Right lung (tissue), 5 donors: Measurements from ENCODE around the gene SLC2A14. TPM values are rescaled to one million over a fixed set of nuclear protein-coding genes. Genes with fewer than 3 reads are reported as not detected.
"Not testable (repeated sequence)": the region's sequence is repeated elsewhere in the genome, so short reads cannot be mapped to it uniquely, and the experiment has no call there.

Experiments
- DNase-seq, 2 donors: peaks; one replicate each; pipeline ENCODE4 v3.0.0-alpha.2; 2013
- polyA plus RNA-seq, 5 donors: library from polyadenylated mRNA; unstranded; fragments of 120-200 nt; gene quantifications; one replicate each; pipeline versions ENCODE4 v1.2.1 to v1.2.3, GENCODE V29; 2013; ENCODE audit warnings: inconsistent platforms in 1 of 5, low replicate concordance in 1 of 5; ENCODE audit not compliant: insufficient read length in 5 of 5, insufficient read depth in 1 of 5

SLC2A14 gene
- polyA plus RNA-seq, 5 donors: 0.16 to 0.85 (median 0.60) TPM

DNA sequence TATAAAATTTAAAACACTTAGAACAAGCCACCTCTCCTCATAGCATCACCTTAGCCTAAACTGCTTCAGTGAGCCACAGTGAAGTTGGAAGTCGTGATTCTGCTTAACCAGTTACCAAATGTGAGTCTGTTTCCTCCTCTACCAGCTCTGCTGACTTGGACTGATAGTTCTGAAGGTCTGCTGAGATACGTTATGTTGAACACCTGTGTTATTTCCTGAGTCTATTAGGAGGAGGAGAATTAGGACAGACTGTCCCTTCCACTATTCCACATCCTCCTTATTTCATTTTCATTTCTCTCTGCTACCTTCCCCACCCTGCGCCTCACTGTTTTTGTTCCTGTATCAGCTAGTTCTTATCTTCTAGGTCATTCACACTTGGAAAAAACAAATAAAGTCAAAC lies 2.4 kb downstream of the SLC2A14 start:
- DNase-seq: no peak

DNA sequence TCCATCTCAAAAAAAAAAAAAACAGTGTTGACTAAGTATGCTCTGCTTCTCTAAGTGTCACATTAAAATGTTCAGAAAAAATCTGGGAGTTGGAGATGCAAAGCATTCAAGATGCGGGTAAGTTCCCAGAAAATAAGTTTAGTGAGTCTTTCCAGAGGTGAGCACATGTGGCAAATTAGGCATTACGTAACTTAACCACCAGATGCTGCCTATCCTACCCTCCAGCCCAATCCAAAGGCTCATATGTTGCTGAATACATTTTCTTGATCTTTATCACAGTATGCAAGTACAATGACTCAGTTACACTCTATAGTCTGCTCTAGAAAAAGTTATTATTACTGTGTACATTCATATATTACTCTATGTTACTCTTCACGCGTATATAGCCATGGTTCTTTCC lies 3.6 kb downstream of the SLC2A14 start:
- DNase-seq: no peak

DNA sequence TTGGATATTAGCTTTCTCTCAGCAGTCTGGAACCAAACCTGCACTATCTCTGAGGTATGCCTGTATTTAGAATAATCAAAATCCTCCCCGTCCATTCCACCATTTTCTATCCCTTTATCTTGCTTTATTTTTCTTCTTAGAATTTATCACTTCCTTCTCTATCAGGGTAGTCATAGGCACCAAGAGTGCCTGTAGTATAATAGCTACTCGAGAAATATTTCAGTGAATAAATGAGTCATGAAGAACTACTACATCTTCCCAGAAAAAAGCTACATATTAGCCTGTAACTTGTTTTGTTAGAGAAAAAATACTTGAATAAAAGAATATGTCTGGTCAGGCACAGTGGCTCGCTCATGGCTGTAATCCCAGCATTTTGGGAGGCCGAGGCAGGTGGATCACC lies 4.3 kb downstream of the SLC2A14 start:
- DNase-seq: no peak

DNA sequence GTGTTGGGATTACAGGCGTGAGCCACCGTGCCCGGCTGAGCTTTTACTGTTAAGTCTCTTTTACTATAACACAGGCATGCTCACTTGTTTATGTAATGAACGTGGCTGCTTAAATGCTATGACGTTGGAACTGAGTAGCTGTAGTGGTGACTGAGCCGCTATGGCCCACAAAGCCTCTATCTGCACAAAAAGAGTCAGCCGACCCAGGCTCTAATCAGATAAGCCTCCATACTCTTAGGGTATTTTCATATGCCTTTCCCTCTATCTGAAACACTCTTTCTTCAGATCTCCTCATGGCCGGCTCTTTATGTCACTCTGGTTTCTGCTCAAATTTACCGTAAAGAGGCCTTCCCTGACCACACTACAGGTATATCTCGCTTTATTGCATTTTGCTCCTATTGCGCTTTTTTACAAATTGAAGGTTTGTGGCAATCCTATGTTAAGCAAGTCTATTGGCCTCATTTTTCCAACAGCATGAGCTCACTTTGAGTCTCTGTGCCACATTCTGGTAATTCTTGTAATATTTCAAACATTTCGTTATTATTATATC lies 8.0 kb downstream of the SLC2A14 start:
- DNase-seq: no peak

DNA sequence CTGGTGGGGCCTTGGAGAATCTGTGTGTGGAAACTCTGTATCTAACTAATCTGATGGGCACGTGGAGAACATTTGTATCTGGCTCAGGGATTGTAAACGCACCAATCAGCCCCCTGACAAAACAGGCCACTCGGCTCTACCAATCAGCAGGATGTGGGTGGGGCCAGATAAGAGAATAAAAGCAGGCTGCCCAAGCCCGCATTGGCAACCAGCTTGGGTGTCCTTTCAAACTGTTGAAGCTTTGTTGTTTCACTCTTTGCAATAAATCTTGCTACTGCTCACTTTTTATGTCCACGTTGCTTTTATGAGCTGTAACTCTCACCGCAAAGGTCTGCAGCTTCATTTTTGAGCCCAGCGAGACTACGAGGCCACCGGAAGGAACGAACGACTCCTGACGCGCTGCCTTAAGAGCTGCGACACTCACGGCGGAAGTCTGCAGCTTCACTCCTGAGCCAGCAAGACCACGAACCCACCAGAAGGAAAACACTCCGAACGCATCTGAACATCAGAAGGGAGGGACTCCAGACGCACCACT lies 9.8 kb downstream of the SLC2A14 start:
- DNase-seq: not testable (repeated sequence)

DNA sequence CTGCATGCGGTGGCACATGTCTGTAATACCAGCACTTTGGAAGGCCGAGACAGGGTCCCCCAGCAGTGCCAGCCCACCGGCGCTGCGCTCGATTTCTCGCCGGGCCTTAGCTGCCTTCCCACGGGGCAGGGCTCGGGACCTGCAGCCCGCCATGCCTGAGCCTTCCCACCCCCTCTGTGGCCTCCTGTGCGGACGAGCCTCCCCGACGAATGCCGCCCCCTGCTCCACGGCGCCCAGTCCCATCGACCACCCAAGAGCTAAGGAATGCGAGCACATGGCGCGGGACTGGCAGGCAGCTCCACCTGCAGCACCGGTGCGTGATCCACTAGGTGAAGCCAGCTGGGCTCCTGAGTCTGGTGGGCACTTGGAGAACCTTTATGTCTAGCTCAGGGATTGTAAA lies 10.4 kb downstream of the SLC2A14 start:
- not testable (repeated sequence) for DNase-seq

DNA sequence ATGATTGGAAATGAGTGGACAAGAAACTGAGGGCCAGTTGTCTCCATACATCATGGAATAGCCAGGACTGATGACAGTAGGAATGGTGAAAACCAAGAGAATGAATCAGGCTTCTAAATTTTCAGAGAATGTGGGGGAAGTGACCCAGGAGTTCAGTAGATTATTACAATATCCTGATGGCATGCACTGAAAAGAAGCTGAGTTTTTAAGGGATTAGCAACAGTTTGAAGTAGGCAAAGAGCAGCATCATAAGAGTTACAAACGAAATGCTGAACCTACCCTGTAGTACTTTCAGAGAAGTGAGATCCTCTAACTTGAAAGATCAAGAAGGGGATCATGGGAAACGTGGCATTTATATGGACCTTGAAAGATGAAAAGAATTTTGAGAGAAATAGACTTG lies 13.2 kb downstream of the SLC2A14 start:
- no peak for DNase-seq

DNA sequence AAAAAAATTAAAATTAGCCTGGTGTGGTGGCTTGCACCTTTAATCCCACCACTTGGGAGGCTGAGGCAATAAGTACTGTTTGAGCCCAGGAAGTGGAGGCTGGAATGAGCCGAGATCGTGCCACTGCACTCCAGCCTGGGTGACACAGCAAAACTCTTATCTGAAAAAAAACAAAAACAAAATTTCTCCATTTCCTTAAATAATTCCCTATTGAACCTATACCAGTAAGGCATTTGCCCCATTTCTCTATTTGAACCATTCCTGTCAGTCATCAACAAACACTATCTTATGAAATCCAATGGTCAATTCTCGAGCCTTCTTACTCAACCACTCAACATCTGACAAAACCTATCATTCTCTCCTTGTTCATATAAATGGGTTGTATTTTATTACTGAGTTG lies 14.7 kb downstream of the SLC2A14 start:
- DNase-seq: no peak

DNA sequence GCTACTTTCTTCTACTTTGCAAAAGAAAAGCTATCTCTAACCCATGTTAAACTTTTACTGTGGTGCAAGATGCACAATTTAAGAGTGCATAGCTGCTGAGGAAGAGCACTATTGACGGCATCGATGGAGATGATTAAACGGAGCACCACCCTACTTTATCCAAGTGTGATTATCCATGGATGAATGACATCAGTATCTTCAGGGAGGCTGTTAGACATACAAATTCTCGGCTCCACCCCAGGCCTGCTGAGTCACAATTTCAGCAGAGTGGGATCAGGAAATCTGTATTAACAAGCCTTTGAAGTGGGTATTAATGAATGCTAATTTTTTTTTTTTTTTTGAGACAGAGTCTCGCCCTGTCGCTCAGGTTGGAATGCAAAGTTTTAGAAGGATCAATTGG lies 16.2 kb downstream of the SLC2A14 start:
- no peak for DNase-seq

DNA sequence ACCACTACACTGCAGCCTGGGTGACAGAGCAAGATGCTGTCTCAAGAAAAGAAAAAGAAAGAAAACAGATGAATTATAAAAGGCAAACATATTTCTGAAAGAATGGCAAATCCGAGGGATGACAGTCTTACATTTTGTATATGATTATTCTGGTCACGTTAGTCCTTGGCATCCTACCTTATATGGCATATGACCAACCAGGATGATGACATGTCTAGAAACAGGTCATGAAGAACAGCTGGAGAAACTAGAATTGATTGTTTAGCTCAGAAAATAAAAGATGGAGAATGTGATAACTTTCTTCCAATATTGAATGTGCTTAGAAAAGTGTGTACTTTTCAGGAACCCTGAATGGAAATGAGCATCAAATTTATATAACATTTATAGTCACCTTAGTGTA lies 19.2 kb downstream of the SLC2A14 start:
- DNase-seq: no peak

DNA sequence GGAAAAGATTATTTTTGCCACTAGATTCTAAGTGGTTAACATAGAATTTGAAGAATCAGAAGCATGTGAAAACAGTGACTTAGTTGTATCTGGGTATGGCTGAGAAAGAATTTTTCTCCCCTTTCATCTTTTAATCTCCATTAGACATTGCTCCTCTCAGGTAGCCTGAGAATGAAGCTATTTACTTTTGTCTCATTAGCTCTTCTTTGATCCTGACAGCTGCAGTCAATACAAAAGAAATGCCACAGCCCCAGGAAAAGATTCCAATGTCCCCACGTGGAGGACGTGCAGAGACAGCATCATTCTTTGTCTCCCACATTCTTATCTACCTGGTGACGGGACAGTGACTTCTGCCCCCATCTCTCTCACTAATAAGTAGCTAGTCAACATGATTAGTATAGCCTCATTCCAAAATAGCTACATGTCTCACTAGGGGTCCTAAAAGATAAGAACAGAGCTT lies 21.1 kb downstream of the SLC2A14 start:
- not testable (repeated sequence) for DNase-seq

DNA sequence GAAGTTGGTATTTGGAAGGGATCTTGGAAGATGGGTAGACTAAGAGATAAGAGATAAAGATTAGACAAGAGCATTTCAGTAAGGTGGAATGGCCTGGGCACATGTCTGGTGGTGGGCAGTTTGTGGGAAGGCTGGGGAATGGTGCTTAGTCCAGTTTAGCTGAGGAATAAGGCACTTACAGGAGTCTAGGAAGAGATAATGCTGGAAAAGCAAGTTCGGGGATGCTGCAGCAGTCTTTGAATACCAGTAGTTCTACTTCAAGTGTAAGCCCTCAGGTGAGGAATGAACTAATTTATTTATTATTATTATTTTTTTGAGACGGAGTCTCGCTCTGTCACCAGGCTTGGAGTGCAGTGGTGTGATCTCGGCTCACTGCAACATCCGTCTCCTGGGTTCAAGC lies 22.6 kb downstream of the SLC2A14 start:
- DNase-seq: not testable (repeated sequence)

DNA sequence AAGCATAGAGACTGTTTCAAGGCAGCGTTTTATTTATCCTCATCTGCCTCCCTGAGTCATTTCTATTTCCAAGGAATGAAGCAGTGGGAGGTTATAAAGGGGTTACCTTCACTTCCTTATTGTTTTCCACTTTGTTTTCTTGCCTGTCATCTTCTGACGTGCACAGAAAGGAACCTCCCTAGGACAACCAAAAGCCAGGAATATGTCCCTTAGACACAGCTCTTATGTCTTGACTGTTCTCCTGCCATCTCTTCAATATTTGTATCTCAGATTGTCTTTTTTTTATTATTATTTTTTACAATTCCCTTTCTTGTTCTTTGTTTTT lies 24.7 kb downstream of the SLC2A14 start:
- not testable (repeated sequence) for DNase-seq

DNA sequence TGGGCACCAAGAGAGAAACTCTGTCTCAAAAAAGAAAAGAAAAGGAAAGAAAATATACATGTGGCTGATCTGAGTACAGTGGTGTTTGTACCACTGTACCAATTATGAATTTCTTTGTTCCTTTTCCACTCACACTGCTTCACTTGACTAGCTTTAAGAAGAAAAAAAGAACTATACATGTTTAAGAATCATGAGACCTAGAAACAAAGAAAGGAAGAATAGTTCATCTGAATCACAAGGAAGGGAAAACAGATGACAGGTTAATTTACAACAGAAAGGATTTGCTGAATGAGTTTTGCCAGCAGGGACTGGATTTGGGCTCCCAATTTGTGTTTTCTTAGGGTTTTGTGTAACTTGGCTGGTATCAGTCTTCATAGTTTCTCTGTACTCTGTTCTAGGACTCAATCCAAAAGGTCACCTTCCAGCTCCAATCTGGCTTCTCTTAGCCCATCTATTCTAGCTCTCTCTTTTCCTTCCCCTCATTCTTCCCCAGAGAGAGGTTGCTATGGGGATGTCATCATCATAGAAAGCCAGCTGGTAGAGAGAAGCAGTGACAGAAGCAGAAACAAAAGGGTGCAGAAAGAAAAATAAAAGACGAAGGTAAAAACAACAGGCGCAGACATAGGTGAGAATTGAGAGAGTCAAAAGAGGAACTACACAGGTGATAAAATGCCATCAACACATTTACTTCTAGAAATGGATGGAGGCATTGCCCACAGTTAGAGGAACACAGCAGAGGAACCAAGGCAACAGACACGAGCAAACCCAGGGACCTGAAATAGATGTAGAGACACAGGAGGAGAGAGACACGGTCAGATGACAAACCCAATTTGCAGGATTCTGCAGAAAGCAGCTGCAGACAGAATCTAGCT lies 25.3 kb downstream of the SLC2A14 start:
- not testable (repeated sequence) for DNase-seq

DNA sequence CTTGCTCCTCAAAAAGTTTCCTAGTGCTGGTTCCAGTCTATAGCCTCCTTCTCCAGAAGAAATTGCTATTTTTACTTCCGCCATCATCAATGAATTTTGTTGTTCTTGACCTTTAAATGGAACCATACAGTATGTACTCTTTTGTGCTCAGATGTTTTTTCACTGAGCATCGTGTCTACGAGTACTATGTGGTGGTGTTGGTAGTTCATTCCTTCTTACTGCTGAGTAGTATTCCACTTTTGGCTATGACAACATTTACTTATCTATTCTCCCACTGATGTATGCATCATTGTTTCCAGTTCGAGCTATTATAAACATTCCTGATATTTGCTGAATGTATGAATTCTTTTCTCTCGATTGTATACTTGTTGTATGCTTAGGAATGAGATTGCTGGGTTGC lies 28.6 kb downstream of the SLC2A14 start:
- DNase-seq: no peak

DNA sequence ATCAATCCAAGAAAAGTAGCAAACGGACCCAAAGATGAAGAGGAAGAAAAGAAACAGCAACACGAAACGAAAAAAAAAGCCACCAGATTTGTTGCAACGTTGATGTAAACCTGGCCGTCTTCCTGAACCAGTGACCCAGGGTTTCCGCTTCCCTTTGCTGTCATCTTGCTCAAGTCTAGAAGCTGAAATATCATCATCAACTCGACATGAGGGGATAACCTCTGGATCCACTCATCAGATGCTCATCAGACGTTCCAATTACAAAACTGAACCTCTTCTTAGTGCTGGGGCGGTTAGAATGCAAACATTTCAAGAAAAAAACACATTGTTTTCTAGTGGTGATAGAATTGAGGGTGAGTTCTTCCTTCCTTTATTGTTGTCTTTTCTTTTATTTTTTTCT lies 29.1 kb downstream of the SLC2A14 start:
- DNase-seq: not testable (repeated sequence)

DNA sequence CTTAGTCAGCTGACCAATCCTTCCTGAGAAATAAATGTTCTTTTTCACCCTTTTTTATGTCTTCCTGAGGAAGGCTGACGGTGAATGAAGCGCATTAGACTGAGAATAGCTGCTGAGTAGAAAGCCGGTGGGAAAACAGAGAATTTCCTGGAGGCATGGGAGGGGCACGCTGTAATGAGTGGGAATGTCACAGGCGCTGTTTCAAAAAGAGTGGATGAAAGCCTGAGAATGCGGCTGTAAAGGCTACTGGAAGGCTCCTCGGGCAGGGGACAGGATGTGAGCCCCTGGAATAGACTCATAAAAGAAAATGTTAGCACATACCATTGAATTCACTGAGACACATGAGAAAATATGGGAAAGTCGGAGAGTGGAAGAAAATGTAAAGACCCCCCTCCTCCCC lies 29.6 kb downstream of the SLC2A14 start:
- not testable (repeated sequence) for DNase-seq

DNA sequence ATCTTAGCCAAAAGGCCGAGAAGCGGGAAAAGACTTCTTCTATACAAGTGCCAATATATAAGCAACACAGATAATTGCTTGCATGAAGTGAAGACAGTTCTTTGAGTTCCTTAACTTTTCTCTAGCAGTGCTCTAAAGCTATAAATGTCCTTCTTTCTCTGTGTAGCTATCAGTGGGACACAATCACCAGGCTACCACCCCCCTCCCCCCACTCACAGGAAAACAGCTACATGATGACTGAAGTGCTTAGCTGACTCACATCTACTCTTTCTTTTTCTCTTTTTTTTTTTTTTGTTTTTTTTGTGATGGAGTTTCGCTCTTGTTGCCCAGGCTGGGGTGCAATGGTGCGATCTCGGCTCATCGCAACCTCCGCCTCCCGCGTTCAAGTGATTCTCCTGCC lies 30.3 kb downstream of the SLC2A14 start:
- DNase-seq: not testable (repeated sequence)

DNA sequence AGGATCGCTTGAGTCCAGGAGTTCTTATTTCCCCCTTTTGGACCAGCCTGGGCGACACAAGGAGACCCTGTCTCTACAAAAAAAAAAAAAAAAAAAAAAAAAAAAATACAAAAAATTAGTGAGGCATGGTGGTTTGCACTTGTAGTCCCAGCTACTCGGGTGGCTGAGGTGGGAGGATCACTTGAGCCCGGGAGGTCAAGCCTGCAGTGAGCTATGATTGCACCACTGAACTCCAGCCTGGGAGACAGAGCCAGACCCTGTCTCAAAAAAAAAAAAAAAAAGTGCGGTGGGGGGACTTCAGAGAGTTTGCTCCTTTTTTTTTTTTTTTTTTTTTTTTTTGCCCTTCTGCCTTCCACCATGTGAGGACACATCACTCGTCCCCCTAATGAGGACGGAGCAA lies 32.9 kb downstream of the SLC2A14 start:
- not testable (repeated sequence) for DNase-seq

DNA sequence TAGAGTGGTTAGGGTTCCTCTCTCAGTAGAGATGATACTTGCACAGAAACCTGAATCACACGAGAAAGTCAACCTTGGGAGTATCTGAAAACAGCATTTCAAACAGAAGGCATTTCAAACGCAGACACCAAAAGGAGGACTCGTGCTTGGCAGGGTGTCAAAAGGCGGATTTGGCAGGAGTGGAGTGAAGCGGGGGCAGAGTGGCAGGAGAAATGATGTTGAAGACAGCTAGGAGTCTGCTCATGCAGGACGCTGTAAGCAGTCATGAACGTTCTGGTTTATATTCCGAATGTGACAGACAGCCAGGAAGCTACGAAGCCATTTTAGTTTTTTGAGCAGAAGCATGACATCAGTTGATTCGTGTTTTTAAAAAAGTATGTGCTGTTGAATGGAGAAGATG lies 33.5 kb downstream of the SLC2A14 start:
- peak in 1 of 2 donors; percentile 18 for DNase-seq

DNA sequence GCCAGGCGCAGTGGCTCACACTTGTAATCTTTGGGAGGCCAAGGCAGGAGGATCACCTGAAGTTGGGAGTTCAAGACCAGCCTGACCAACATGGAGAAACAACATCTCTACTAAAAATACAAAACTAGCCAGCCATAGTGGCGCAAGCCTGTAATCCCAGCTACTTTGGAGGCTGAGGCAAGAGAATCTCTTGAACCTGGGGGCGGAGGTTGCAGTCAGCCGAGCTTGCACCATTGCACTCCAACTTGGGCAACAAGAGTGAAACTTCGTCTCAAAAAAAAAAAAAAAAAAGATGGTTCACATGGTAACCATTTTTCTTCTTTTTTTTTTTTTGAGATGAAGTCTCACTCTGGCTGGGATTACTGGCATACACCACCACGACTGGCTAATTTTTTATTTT lies 35.3 kb downstream of the SLC2A14 start:
- DNase-seq: no peak

DNA sequence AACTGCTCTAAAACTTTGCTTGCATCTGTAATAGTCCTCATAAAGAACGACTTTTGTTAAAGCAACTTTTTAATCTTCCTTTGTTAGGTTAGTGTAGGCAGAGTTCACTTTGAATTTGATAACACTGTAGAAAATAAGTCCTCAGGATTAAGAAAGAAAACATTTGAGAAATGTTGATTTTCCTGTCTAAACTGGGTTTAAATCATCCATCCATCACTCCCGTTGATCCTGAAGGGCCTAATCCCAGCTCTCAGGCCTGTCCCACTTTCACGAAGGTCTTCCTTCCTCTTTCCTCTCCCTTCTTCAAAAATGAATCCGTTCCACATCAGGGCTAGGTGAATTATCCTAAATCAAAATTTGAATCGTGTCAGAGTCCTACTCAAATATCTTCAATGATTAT lies 36.9 kb downstream of the SLC2A14 start:
- no peak for DNase-seq

DNA sequence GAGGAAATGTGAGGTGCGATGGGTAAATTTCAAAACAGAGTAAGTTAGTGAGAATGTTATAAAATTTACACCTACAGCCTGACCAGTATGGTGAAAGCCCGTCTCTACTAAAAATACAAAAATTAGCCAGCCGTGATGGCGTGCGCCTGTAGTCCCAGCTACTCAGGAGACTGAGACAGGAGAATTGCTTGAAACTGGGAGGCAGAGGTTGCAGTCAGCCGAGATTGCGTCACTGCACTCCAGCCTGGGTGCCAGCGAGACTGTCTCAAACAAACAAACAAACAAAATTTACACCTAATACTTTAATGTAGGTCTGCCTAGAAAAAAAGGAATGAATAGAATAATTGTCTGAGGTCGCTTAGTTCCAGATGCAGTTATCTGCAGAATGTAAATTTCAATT lies 37.6 kb downstream of the SLC2A14 start:
- DNase-seq: no peak
